Right renal pelvis (tissue), 4 donors: ENCODE results near the gene INSM1. TPM values are rescaled to one million over a fixed set of nuclear protein-coding genes. Genes with fewer than 3 reads are reported as not detected.
"Not testable (repeated sequence)": the region's sequence is repeated elsewhere in the genome, so short reads cannot be mapped to it uniquely, and the experiment has no call there.

Experiments used
- DNase-seq, 4 donors: peaks; one replicate each; pipeline ENCODE4 v3.0.0-alpha.2; 2013; ENCODE audit warnings: low read depth in 4 of 4, low spot score in 3 of 4, missing footprints in 1 of 4
- polyA plus RNA-seq, 4 donors: library from polyadenylated mRNA; unstranded; fragments of 120-200 nt; gene quantifications; one replicate each; pipeline ENCODE4 v1.2.1, GENCODE V29; 2013; ENCODE audit not compliant: insufficient read length in 4 of 4

The INSM1 gene, protein sequence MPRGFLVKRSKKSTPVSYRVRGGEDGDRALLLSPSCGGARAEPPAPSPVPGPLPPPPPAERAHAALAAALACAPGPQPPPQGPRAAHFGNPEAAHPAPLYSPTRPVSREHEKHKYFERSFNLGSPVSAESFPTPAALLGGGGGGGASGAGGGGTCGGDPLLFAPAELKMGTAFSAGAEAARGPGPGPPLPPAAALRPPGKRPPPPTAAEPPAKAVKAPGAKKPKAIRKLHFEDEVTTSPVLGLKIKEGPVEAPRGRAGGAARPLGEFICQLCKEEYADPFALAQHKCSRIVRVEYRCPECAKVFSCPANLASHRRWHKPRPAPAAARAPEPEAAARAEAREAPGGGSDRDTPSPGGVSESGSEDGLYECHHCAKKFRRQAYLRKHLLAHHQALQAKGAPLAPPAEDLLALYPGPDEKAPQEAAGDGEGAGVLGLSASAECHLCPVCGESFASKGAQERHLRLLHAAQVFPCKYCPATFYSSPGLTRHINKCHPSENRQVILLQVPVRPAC
- under 1 TPM in 1 of 4 donors, not detected in 3; 0.03 TPM for polyA plus RNA-seq

- no peak for DNase-seq
These were observed at the start of gene INSM1 for GRCh38 chr20:20367575-20368417. Gene INSM1 (plus strand): TSS chr20:20368104. CDS start chr20:20368268, 164 bp downstream.

GRCh38 chr20:20318365-20319161 is 49.3 kb upstream of the INSM1 start:
- no peak for DNase-seq

DNA sequence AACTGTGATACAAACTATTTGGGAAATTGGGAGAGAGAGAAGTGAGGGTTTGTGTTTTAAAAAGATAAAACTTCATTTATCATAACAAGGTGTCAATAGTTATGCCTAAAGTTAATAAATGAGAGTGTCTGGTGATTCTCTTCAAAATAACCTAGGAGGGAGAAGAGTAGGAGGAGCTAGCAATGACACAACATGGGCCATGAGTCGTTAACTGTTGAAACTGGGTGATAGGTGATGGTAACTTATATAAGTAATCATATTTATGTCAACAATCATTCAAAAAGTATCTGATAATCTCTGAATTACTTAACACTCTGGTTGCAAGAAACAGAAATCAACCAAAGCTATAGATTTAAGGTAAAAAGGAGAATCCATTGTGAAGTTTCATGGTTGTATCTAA is 46.8 kb upstream of the INSM1 start:
- no peak for DNase-seq

- DNase-seq = no peak
These were observed 46.0 kb upstream of the INSM1 start for GRCh38 chr20:20321917-20322316.

DNA sequence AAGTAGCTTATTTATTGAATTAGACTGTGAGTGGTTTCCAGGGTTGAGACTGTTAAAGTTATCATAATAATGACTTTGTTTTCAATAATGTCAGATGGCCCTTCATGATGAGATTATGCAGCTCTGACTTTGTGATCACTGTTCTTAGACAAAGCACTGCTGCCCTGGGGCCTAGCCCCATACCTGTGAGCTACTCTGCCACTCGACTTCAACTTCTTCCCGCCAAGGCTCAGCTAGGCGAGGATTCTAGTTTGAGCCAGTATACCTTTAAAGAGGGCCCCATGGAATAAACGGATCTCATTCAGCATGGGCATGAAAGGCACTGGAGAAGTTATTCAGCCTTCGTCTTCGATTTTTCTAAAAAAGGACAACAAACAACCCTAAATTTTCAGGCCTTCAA is 45.0 kb upstream of the INSM1 start:
- no peak for DNase-seq

DNA sequence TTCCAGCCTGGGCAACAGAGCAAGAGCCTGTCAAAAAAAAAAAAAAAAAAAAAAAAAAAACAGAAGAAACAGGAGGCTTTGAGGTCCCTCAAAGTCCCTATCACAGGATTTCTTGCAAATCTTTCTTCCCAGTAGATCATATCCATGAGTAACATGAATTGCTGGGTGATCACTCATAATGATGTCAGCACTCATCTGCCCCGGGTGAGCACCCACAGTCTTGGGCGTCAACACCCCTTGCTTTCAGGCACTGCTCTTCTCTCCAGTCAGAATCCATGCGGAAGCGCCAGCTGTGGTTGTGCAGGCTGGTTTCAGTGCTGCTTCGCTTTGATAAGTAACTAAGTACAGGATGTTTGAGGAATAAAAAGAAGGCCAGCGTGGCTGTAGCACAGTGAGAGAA is 40.2 kb upstream of the INSM1 start:
- DNase-seq = no peak

DNA sequence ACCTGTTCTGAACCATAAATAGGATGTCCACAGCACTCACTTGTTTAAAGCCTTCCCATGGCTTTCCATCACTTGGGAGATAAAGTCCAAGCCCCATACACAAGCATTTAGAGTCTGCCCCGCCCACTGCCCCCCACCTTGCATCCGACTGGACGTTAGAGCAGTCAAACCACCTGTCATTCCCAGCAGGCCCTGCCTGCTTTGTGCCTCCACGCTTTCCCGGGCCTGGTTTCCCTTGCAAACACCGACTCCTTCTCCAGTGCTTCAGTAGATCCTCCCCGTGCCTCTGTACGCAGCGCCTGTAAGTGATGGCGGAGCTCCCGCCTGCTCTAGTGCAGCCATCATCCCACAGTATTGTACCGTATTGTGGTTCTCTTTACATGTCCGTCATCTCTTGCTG is 38.3 kb upstream of the INSM1 start:
- no peak for DNase-seq

GRCh38 chr20:20331156-20331555 is 36.7 kb upstream of the INSM1 start:
- DNase-seq = no peak

GRCh38 chr20:20331817-20332216 is 36.1 kb upstream of the INSM1 start:
- DNase-seq = no peak

GRCh38 chr20:20333866-20334265 is 34.0 kb upstream of the INSM1 start:
- no peak for DNase-seq

DNA sequence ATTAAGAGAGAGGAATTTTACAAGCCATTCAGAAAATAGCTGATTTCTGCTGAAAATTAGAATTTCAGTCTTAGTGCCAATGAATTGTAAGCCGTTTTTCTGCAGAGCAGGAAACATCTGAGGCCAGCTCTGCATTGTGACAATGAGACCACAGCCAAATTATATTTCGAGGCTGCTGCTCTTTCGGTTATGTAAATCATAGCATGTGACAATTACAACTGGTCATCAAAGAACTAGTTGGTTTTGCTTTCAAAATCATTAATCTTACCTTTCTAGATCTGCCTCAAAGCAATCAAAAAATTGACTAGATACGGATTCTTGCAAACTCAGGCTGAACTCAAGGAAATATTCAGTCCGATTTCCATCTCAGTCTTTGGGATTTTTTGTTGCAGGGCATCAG is 33.4 kb upstream of the INSM1 start:
- DNase-seq = no peak

GRCh38 chr20:20338133-20338730 is 29.7 kb upstream of the INSM1 start:
- no peak for DNase-seq

- no peak for DNase-seq
These were observed 27.5 kb upstream of the INSM1 start for GRCh38 chr20:20340443-20340842.

DNA sequence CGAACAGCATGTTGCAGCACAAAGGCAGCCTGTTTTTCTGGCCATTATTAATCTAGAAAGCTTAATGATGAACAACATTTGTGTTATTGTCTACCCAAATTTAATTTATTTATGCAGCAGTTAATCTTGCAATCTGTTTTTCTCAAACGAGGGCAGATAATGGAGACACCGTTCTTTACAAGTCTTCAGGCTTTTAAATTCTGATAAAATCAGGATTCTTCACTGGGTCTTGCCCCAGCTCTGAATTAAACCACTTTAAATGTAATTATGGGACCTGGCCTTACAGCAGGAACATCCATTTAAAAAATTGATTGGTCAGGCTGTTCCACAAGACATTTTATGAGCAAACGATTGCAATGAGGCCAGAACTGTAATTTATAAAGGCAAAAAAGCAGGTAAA is 26.5 kb upstream of the INSM1 start:
- no peak for DNase-seq

- DNase-seq = no peak
These were observed 25.8 kb upstream of the INSM1 start for GRCh38 chr20:20342066-20342465.

GRCh38 chr20:20343932-20344331 is 24.0 kb upstream of the INSM1 start:
- DNase-seq = no peak

DNA sequence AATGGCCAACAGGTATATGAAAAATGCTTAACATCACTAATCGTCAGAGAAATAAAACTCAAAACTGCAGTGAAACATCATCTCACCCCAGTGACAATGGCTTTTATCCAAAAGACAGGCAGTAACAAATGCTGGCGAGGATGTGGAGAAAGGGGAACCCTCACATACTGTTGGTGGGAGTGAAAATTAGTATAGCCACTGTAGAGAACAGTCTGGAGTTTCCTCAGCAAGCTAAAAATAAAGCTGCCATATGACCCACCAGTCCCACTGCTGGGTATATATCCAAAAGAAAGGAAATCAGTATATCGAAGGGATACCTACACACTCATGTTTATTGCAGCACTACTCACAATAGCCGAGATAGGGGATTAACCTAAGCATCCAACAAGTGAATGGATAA is 23.4 kb upstream of the INSM1 start:
- no peak for DNase-seq

- DNase-seq = no peak
These were observed 14.3 kb upstream of the INSM1 start for GRCh38 chr20:20353576-20353975.

- DNase-seq = not testable (repeated sequence)
These were observed 12.4 kb upstream of the INSM1 start for GRCh38 chr20:20355503-20355902.

DNA sequence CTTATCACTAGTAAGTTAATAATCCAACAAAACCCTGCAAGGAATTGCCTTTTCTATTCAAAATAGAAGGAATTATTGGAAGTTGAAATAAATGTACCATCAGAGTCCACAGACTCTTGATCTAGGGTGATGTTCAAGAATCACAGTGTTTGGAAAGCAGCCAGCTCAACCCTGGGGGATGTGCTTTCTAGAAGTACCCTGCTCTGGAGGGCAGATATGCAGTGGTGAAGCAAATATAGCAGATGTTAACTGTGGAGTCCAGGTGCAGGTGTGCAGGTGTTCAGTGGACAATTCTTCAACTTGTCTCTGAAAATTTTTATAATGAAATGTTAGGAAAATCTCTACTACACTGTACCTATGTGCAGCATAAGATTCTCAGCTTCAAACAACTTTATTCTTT is 9.1 kb upstream of the INSM1 start:
- no peak for DNase-seq
